Activated CD8-positive, alpha-beta memory T cell treated with anti-CD3 and anti-CD28 coated beads, Interleukin-2, amount 50 U/mL, for 4 hours (primary cell): ENCODE results near the gene TTC23.
"Not testable (repeated sequence)": the region's sequence is repeated elsewhere in the genome, so short reads cannot be mapped to it uniquely, and the experiment has no call there.

Experiments used
- DNase-seq: peaks from one replicate; pipeline ENCODE4 v3.0.0-alpha.2; 2020

Gene TTC23

GRCh38 chr15:99117563-99118257, 131.7 kb downstream of the TTC23 start:
- DNase-seq = no peak

- no peak for DNase-seq
These were observed 132.3 kb downstream of the TTC23 start for GRCh38 chr15:99117111-99117510.

GRCh38 chr15:99115300-99116215, 133.8 kb downstream of the TTC23 start:
- no peak for DNase-seq

- DNase-seq = no peak
These were observed 134.7 kb downstream of the TTC23 start for GRCh38 chr15:99114511-99115299.

- no peak for DNase-seq
These were observed 135.7 kb downstream of the TTC23 start for GRCh38 chr15:99113547-99114271.

- DNase-seq = not testable (repeated sequence)
These were observed 137.7 kb downstream of the TTC23 start for GRCh38 chr15:99111641-99112040.

- no peak for DNase-seq
These were observed 138.6 kb downstream of the TTC23 start for GRCh38 chr15:99110581-99111320.

- no peak for DNase-seq
These were observed 139.3 kb downstream of the TTC23 start for GRCh38 chr15:99110093-99110492.

- DNase-seq = no peak
These were observed 139.8 kb downstream of the TTC23 start for GRCh38 chr15:99109555-99110021.

GRCh38 chr15:99108993-99109392, 140.4 kb downstream of the TTC23 start:
- DNase-seq = no peak

GRCh38 chr15:99106417-99107220, 142.8 kb downstream of the TTC23 start:
- no peak for DNase-seq

- no peak for DNase-seq
These were observed 143.7 kb downstream of the TTC23 start for GRCh38 chr15:99105514-99106341.

GRCh38 chr15:99104788-99105513, 144.4 kb downstream of the TTC23 start, which contains the start of gene SYNM:
Gene SYNM (plus strand): TSS chr15:99105080. CDS start chr15:99105200, 120 bp downstream.
- DNase-seq = no peak

GRCh38 chr15:99103279-99103678, 146.1 kb downstream of the TTC23 start:
- no peak for DNase-seq

- no peak for DNase-seq
These were observed 146.8 kb downstream of the TTC23 start for GRCh38 chr15:99102332-99103235.

- DNase-seq = no peak
These were observed 147.9 kb downstream of the TTC23 start for GRCh38 chr15:99101501-99101900.

GRCh38 chr15:99100245-99101173, 148.9 kb downstream of the TTC23 start:
- peak; percentile 27 for DNase-seq
